GM12872 (cell line): ENCODE measurements around the gene THOC5.

Experiments
- TF ChIP-seq, protein P1 (sequence below): IDR thresholded peaks from 3 replicates; pipeline ENCODE4 v1.5.1; 2011; ENCODE audit warnings: low read depth, mild to moderate bottlenecking, low read length, moderate library complexity; ENCODE audit not compliant: insufficient read depth

The THOC5 gene

DNA sequence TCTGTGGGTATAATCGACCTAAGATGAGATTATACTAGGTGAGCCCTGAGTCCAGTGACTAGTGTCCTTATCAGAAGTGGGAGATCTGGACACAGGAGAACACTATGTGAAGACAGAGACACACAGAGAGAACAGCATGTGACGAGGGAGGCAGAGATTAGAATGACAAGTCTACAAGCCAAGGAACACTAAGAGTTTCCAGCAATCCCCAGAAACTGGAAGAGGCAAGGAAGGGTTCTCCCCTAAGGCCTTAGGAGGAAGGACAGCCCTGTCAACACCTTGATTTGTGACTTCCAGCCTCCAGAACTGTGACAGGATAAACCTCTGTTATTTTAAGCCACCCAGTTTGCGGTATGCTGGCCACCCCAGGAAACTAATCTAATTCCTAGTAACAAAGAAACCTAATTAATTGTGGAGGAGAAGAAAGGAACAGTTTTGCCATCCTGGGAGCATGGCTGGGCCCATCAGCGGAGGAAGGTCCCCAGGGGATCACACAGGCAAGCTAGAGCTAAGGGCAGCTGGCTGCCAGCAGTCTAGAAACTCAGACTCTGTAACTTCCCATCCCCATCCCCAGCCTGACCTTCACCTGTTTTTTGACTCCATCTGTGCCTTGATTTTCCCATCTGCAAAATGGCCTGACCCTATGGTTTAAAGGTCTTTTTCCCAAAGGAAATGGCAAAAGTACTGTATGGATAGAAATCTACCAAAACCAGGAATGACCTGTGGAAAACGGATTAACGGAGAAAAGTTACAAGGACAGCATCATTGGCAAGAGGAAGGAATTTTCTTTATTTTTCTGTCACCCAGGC is 10.3 kb upstream of the THOC5 start:
- TF ChIP-seq, protein P1, sequence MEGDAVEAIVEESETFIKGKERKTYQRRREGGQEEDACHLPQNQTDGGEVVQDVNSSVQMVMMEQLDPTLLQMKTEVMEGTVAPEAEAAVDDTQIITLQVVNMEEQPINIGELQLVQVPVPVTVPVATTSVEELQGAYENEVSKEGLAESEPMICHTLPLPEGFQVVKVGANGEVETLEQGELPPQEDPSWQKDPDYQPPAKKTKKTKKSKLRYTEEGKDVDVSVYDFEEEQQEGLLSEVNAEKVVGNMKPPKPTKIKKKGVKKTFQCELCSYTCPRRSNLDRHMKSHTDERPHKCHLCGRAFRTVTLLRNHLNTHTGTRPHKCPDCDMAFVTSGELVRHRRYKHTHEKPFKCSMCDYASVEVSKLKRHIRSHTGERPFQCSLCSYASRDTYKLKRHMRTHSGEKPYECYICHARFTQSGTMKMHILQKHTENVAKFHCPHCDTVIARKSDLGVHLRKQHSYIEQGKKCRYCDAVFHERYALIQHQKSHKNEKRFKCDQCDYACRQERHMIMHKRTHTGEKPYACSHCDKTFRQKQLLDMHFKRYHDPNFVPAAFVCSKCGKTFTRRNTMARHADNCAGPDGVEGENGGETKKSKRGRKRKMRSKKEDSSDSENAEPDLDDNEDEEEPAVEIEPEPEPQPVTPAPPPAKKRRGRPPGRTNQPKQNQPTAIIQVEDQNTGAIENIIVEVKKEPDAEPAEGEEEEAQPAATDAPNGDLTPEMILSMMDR: no peak

- TF ChIP-seq, protein P1: no peak
Observed at GRCh38 chr22:29559853-29560252, 6.3 kb upstream of the THOC5 start.

- TF ChIP-seq, protein P1: no peak
Observed at GRCh38 chr22:29559030-29559429, 5.5 kb upstream of the THOC5 start.

GRCh38 chr22:29555065-29555644 is 1.6 kb upstream of the THOC5 start:
- TF ChIP-seq, protein P1: no peak

DNA sequence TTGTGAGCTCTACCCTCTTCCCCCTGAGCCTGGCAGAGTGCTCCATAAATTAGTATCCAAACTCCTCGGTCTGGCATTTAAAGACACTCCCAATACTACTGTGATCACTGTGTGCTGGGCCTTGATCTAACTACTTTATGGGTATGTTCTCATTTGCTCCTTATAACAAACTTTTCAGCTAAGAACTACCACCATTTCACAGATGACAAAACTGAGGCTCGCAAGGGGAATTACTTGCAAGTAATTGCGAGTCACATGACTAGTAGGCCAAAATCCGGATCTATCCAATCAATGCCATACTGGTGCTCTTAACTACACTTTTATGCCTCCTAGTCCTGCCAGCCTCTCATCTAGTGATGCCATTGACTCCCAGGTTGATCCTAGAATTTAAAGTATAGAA is 3.6 kb downstream of the THOC5 start:
- TF ChIP-seq, protein P1: no peak

DNA sequence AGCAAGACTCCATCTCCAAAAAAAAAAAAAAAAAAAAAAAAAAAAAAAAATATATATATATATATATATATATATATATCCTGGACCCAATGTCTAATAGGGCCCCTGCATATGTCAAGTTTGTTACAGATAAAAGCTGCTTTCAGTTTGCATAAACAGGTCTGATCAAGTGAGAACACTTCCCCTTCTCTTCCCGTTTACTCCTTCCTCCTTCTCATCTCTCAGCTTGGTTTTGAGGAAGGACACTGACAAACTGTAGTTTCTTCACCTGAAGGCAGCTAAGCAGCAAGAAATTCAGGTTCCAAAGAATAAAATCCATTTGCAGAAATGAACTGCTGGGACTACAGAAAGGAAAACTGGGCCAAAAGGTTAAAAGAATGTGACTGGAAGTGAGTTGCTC is 11.7 kb downstream of the THOC5 start:
- TF ChIP-seq, protein P1: no peak

DNA sequence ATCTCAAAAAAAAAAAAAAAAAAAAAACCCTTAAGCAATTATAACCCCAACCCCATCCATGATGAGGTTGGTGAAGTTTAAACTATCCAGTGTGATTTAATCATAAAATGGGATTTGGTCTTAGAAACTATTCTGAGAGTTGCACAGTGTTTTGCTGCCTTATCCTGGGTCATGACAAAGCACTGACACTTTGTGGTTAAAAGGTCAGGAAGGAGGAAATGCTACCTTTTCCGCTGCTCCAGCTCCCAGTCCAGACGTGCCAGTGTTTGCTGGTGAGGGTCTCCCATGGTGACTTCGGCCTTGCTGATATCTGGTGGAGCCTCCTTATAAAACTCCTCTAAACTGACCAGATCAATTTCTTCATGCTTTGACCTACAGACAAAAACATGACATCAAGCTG is 14.5 kb downstream of the THOC5 start:
- TF ChIP-seq, protein P1: no peak
